D721Med (cell line): ENCODE measurements around the gene ARID4B.
"Not testable (repeated sequence)": the region's sequence is repeated elsewhere in the genome, so short reads cannot be mapped to it uniquely, and the experiment has no call there.

ENCODE experiments used
- DNase-seq: peaks from one replicate; pipeline ENCODE4 v3.0.0; 2011; ENCODE audit warnings: low spot score; ENCODE audit not compliant: insufficient read length
- FAIRE-seq: peaks from 2 replicates; lab custom pipeline; 2011; peaks lifted over from hg19 to GRCh38; lab: Jason Lieb, UNC
- TF ChIP-seq, protein P1 (sequence below): IDR thresholded peaks from 2 replicates; pipeline ENCODE4 v1.5.1; 2012; ENCODE audit warnings: mild to moderate bottlenecking, control low read depth; ENCODE audit not compliant: insufficient read depth; ENCODE audit errors: missing control alignments

ARID4B gene

DNA sequence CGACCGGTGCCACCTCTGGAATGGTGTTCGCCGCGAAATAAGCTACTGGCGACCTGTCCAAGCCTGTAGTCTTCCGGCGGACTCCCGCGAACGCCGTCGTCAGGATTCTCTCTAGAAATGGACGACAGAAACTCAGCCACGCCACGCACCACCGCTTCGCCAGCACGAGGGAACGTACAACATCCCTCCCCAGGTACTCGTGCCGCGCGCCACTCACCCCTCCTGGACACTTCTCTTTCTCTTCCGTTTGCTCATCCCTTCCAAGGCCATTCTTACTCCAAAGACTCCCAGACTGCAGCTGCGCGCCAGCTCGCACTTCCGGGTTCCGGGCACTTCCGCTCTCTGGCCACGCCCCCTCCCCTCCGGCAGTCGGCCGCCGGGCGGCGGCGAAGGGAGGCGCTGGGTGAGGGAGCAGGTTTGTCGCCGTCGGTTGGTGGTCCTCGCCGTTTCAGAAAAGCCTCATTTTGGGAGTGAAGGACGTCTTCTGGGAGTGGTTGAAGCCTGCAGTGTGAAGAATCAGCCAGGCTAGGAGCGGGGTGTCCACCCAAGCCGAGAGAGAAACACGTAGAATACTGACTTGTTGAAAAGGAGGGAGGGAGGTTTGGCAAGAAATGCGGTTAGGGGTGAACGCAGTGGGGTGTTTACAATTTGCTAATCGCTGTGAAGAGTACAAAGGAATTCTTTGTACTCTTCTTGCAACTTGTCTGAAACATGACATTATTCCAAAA is 166.9 kb downstream of the ARID4B start, which contains the start of gene RBM34:
Gene RBM34, minus strand, starts transcription at position 294 of the 728 bp plus-strand sequence. Its CDS starts 24 bp downstream, at position 270.
- no peak for FAIRE-seq
- DNase-seq = peak; percentile 92
- TF ChIP-seq, protein P1, sequence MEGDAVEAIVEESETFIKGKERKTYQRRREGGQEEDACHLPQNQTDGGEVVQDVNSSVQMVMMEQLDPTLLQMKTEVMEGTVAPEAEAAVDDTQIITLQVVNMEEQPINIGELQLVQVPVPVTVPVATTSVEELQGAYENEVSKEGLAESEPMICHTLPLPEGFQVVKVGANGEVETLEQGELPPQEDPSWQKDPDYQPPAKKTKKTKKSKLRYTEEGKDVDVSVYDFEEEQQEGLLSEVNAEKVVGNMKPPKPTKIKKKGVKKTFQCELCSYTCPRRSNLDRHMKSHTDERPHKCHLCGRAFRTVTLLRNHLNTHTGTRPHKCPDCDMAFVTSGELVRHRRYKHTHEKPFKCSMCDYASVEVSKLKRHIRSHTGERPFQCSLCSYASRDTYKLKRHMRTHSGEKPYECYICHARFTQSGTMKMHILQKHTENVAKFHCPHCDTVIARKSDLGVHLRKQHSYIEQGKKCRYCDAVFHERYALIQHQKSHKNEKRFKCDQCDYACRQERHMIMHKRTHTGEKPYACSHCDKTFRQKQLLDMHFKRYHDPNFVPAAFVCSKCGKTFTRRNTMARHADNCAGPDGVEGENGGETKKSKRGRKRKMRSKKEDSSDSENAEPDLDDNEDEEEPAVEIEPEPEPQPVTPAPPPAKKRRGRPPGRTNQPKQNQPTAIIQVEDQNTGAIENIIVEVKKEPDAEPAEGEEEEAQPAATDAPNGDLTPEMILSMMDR = peak; percentile 3

DNA sequence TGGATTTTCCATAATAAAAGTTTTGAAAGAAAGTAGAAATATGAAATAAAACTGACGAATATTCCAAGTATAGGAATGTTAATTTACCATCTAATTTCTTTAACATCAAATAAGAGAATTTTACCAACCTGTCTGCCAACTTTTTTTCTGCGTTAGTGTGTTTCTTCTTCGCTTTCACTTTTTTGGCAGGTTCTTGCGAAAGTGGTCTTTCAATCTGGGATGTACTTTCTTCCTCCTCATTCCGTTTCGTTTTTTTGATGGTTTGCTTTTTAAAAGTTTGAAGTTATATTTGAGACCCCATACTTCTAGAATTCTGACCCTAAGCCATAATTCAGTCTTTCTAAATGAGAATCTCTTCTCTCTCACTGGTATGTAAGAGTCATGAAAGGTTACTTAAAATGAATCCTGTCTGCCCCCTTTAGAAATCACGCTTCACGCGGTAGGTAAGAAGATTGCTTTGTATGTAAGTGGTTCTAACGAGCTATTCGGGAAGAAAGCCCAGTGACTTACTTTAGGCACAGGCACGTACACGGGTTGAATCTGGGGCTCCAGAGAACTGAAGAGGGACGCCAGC is 167.5 kb downstream of the ARID4B start:
- no peak for FAIRE-seq
- DNase-seq = no peak
- TF ChIP-seq, protein P1 = no peak

DNA sequence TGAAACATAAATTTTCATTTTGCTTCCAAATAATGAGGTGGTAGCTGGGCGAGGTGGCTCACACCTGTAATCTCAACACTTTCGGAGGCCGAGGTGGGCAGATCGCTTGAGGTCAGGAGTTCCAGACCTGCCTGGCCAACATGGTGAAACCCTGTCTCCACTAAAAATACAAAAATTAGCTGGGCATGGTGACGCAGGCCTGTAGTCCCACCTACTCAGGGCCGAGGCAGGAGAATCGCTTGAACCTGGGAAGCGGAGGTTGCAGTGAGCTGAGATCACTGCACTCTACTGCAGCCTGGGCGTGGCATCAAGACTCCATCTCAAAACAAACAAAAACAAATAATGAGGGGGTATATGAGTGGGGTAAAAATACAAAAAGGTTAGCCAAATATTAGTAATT is 168.0 kb downstream of the ARID4B start:
- DNase-seq = not testable (repeated sequence)

DNA sequence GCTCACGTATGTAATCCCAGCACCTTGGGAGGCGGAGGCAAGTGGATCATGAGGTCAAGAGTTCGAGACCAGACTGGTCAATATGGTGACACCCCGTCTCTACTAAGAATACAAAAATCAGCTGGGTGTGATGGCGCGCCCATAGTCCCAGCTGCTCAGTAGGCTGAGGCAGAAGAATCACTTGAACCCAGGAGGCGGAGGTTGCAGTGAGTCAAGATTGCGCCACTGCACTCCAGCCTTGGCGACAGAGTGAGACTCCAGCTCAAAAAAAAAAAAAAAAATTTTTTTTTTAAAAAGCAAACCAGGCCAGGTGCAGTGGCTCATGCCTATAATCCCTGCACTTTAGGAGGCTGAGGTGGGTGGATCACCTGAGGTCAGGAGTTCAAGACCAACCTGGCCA is 168.7 kb downstream of the ARID4B start:
- not testable (repeated sequence) for FAIRE-seq

More for the DNA sequence above, 168.0 kb downstream of the ARID4B start:
- not testable (repeated sequence) for FAIRE-seq

DNA sequence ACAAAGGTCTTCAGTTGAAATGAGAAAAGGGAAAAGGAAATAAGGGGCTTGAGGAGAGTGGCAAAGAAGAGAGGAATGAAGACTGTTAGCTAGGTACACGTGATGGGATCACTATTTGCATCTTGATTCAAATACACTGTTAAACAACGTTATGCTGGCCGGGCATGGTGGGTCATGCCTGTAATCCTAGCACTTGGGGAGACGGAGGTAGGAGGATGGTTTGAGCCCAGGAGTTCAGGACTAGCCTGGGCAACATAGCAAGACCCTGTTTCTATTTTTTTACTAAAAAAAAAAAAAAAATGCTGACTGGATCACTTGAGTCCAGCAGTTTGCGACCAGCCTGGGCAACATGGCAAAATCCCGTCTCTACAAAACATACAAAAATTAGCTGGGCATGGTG is 169.3 kb downstream of the ARID4B start:
- no peak for FAIRE-seq
- TF ChIP-seq, protein P1 = no peak
- no peak for DNase-seq

More for the DNA sequence above, 168.7 kb downstream of the ARID4B start:
- not testable (repeated sequence) for DNase-seq

DNA sequence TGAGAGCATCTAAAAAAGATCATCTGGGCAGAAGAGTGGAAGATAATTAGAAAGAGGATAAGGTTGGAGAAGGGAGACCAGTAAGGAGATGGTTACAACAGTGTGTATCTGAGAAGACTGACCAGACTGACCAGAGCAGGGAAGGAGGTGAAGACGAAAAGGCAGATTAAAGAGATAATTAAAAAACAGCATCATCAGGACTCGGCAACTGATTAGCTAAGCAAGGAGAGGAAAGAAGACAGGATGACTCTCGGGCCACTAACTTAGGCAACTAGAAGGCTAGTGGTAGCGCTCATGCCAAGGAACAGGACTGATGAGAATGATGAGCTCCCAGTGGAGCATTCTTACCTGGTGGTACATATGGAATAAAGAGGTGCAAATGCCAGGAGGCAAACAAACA is 170.8 kb downstream of the ARID4B start:
- TF ChIP-seq, protein P1 = no peak
- DNase-seq (no peak), FAIRE-seq (no peak)

DNA sequence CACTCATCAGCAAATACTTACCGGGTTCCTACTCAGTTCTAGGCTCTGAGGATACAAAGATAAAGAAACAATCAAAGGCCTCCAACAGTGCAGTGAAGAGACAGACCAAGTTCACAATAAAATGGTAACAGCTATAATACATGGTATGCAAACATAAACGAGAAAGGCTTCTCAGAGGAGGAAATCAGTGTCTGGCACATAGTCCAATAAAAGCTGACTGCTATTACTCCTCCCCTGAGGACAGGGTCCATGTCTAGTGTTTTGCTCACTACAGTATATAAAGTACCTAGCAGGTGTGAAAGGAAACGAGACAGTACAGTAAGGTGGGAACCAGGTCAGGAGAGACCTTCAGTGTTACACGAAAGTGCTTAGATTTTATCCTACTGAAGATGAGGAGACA is 171.2 kb downstream of the ARID4B start:
- TF ChIP-seq, protein P1 = no peak
- DNase-seq (no peak), FAIRE-seq (no peak)

DNA sequence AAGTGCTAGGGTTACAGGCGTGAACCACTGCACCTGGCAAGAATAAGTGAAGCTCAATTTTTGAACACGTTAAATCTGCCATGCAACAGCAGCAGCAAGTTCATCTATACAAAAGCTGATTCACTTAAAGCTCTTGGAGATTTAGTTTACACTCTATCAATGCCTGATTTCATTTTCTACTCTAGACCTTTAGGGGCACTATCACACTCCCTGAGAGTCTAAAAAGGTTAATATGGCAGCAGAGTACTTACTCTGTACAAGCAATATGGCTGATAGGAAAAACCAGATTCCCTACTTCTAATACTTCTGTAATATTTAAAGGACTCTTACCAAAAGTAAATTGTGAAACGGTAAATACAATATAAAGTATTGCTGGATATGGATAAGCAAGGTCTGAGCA is 171.7 kb downstream of the ARID4B start:
- TF ChIP-seq, protein P1 = no peak
- FAIRE-seq = no peak
- no peak for DNase-seq
